HCT116 (cell line): ENCODE data around the gene WFDC12. TPM values are rescaled to one million over a fixed set of nuclear protein-coding genes. Genes with fewer than 3 reads are reported as not detected.
A peak's percentile ranks its signal among the peaks of the same experiment; 100 is the strongest.

ENCODE experiments used
- ATAC-seq: fragments of 200-7000 bp; cut with Tn5 transposase; 2 replicates; pipeline ENCODE4 v1.9.1; 2020; ENCODE audit warnings: mild to moderate bottlenecking, moderate library complexity
- BruUV-seq: library from RNA; stranded (reverse); fragments of 400-500 nt; replicated peaks from 2 replicates; lab custom pipeline; 2021; lab: Mats Ljungman, UMichigan
- CTCF ChIA-PET: fragments of 300-600 bp; sonication (Branson Sonifier 250); formaldehyde crosslinking; loops from one replicate; lab custom pipeline; 2021; ENCODE audit warnings: antibody characterized with exemption; lab: Charles Lee
- POLR2A ChIA-PET: fragments of 300-600, 350-600 bp; sonication (Branson Sonifier 250); formaldehyde crosslinking; loops from one replicate; lab custom pipeline; 2021; ENCODE audit warnings: antibody characterized with exemption; lab: Charles Lee
- RAD21 ChIA-PET, 2 experiments: fragments of 300-600 bp; sonication (Branson Sonifier 250); formaldehyde crosslinking; loops; one replicate each; lab custom pipeline; 2023; ENCODE audit warnings: low total read pairs in 2 of 2; ENCODE audit not compliant: uncharacterized antibody in 2 of 2, unreplicated experiment in 2 of 2, low non-redundant PET in 1 of 2; lab: Charles Lee
- DNase-seq: peaks from one replicate; pipeline ENCODE4 v3.0.0-alpha.2; 2010; ENCODE audit warnings: low read depth, low spot score
- H2AFZ ChIP-seq: fragments of 200-600 bp; shearing (Covaris generic), sonication (generic); 2 replicates; pipeline ENCODE4 v1.6.1; 2017; ENCODE audit warnings: low read depth, mixed run types, mixed read lengths, antibody characterized with exemption, low read length; ENCODE audit not compliant: poor library complexity, severe bottlenecking
- H3K27ac ChIP-seq: 2 replicates; pipeline ENCODE4 v1.5.1; 2012; ENCODE audit warnings: low read depth, low read length
- H3K27me3 ChIP-seq: fragments of 200-600 bp; sonication (generic); 2 replicates; pipeline ENCODE4 v1.6.1; 2016; ENCODE audit warnings: mixed run types, low read length, mixed read lengths; ENCODE audit not compliant: insufficient read depth
- H3K36me3 ChIP-seq, 2 experiments: fragments of 200-500 bp in 1 of 2; fragments of 200-600 bp in 1 of 2; sonication (Bioruptor generic) in 1 of 2; sonication (generic) in 1 of 2; 2 replicates each; pipeline versions ENCODE4 v1.5.1 to v1.6.1; 2014 to 2016; ENCODE audit warnings: low read length in 2 of 2, inconsistent platforms in 1 of 2, mixed read lengths in 1 of 2, mixed run types in 1 of 2; ENCODE audit not compliant: insufficient read depth in 2 of 2, control insufficient read depth in 1 of 2
- H3K4me1 ChIP-seq, 2 experiments: fragments of 200-600 bp in 1 of 2; sonication (generic) in 1 of 2; 2 replicates each; pipeline versions ENCODE4 v1.5.1 to v1.6.1; 2012 to 2017; ENCODE audit warnings: low read length in 2 of 2, inconsistent platforms in 1 of 2, mild to moderate bottlenecking in 1 of 2, mixed read lengths in 1 of 2, mixed run types in 1 of 2, moderate library complexity in 1 of 2; ENCODE audit not compliant: insufficient read depth in 2 of 2, control insufficient read depth in 1 of 2
- H3K4me2 ChIP-seq: fragments of 200-600 bp; sonication (generic); 2 replicates; pipeline ENCODE4 v1.6.1; 2017; ENCODE audit warnings: mixed run types, low read length, mixed read lengths
- H3K4me3 ChIP-seq, 2 experiments: fragments of 200-600 bp in 1 of 2; sonication (generic) in 1 of 2; replicated peaks in 1 of 2; 2 replicates each; pipeline ENCODE4 v1.5.1; 2011 to 2016; ENCODE audit warnings: low read length in 2 of 2, control low read depth in 1 of 2, low read depth in 1 of 2, mild to moderate bottlenecking in 1 of 2, mixed read lengths in 1 of 2, mixed run types in 1 of 2
- H3K79me2 ChIP-seq: fragments of 200-600 bp; sonication (generic); 2 replicates; pipeline ENCODE4 v1.6.1; 2017; ENCODE audit warnings: mild to moderate bottlenecking, mixed run types, low read length, moderate library complexity, mixed read lengths; ENCODE audit not compliant: insufficient read depth
- H3K9ac ChIP-seq: fragments of 200-600 bp; sonication (generic); 2 replicates; pipeline ENCODE4 v1.6.1; 2016; ENCODE audit warnings: low read length, mixed read lengths
- H3K9me2 ChIP-seq: fragments of 200-600 bp; sonication (generic), shearing (Covaris generic); 2 replicates; pipeline ENCODE4 v1.6.1; 2017; ENCODE audit warnings: mixed run types, mild to moderate bottlenecking, moderate library complexity; ENCODE audit not compliant: insufficient read depth
- H3K9me3 ChIP-seq, 2 experiments: fragments of 200-500 bp in 1 of 2; fragments of 200-600 bp in 1 of 2; sonication (Bioruptor generic) in 1 of 2; sonication (generic) in 1 of 2; 2 replicates each; pipeline ENCODE4 v1.6.1; 2014 to 2017; ENCODE audit warnings: low read length in 2 of 2, mixed read lengths in 2 of 2, inconsistent platforms in 1 of 2, low read depth in 1 of 2, mild to moderate bottlenecking in 1 of 2, mixed run types in 1 of 2, moderate library complexity in 1 of 2; ENCODE audit not compliant: control insufficient read depth in 1 of 2, insufficient read depth in 1 of 2
- H4K20me1 ChIP-seq: fragments of 200-600 bp; sonication (generic), shearing (Covaris generic); 2 replicates; pipeline ENCODE4 v1.6.1; 2017; ENCODE audit warnings: mixed run types, mild to moderate bottlenecking, moderate library complexity; ENCODE audit not compliant: insufficient read depth
- CTCF ChIP-seq, 3 experiments: fragments of 200-600 bp in 1 of 3; sonication (generic) in 1 of 3; IDR thresholded peaks in 2 of 3; conservative IDR thresholded peaks in 1 of 3; 2 replicates each; pipeline ENCODE4 v1.5.1; 2012 to 2017; ENCODE audit warnings: low read depth in 2 of 3, low read length in 2 of 3, antibody characterized with exemption in 1 of 3, borderline replicate concordance in 1 of 3, control low read depth in 1 of 3, mild to moderate bottlenecking in 1 of 3, mixed read lengths in 1 of 3, mixed run types in 1 of 3, moderate library complexity in 1 of 3; ENCODE audit not compliant: insufficient read depth in 1 of 3
- MAX ChIP-seq: IDR thresholded peaks from 2 replicates; pipeline ENCODE4 v1.6.1; 2012
- RAD21 ChIP-seq: IDR thresholded peaks from 2 replicates; pipeline ENCODE4 v1.6.1; 2012; ENCODE audit warnings: low read depth, mild to moderate bottlenecking
- TCF7L2 ChIP-seq: IDR thresholded peaks from 2 replicates; pipeline ENCODE4 v1.7.0; 2011; ENCODE audit warnings: borderline replicate concordance, inconsistent platforms; ENCODE audit not compliant: insufficient read depth, insufficient read length; ENCODE audit errors: extremely low read depth
- ZBTB33 ChIP-seq: IDR thresholded peaks from 2 replicates; pipeline ENCODE4 v1.6.1; 2011; ENCODE audit warnings: mild to moderate bottlenecking, low read length, moderate library complexity; ENCODE audit not compliant: insufficient replicate concordance; ENCODE audit errors: extremely low read depth
- intact Hi-C: fragments of 100-400 bp; cut with micrococcal nuclease; formaldehyde crosslinking; loops from 2 replicates; pipeline ENCODE4 v1.10.0; 2022
- total RNA-seq: library from RNA; stranded (reverse); gene quantifications from one replicate; pipeline ENCODE4 v1.2.1, GENCODE V29; 2021; ENCODE audit not compliant: unreplicated experiment

The WFDC12 gene
- total RNA-seq, 1 experiment from 2014 or later, result not detected

- no peak overlapping the region for H3K4me3 ChIP-seq
- H3K36me3 ChIP-seq, result no peaks in the 10 kb centered on the region
- TF ChIP-seq TCF7L2, result peak; percentile 38
- peak; percentile 83 for TF ChIP-seq RAD21
- peak; percentile 68 to 81 (median 74) for TF ChIP-seq CTCF (IDR thresholded peaks at IDR 0.05 in 2 of 3, conservative IDR thresholded peaks at IDR 0.05 in 1 of 3; ENCODE audit: borderline replicate concordance in 1 of 3, insufficient read depth in 1 of 3, low read depth in 2 of 3, low read length in 2 of 3)
- TF ChIP-seq MAX, result no peak
- TF ChIP-seq ZBTB33, result no peak
- peak; percentile 41 for DNase-seq
- no peaks in the 10 kb centered on the region for H3K79me2 ChIP-seq
- H3K9ac ChIP-seq, result no peak overlapping the region
- ChIA-PET CTCF (interaction anchor here (0.6 to 7.6 kb wide), 29 partner anchors 9 to 676 kb away, joined by 3 to 92 read pairs (median 4); no protein-coding TSS in a partner anchor), POLR2A (interaction anchor here (0.9 kb wide), 1 partner anchor 84 kb away, joined by 3 read pairs; no protein-coding TSS in a partner anchor), RAD21 (interaction anchor here (0.6 to 2.3 kb wide), 6 partner anchors 47 to 300 kb away, joined by 3 to 12 read pairs (median 4); no protein-coding TSS in a partner anchor)
- no peaks in the 10 kb centered on the region for H3K9me3 ChIP-seq
- H3K27ac ChIP-seq, result no peak overlapping the region
- ATAC-seq, result peak; percentile 85
- BruUV-seq, result no TSS peak
- H3K4me2 ChIP-seq, result no peak overlapping the region
- intact Hi-C loops, result loop anchor here (1.0 kb wide), 2 partner anchors 52 to 85 kb away; no protein-coding TSS in a partner anchor
- H3K27me3 ChIP-seq, result no peaks in the 10 kb centered on the region
- H3K9me2 ChIP-seq, result no peaks in the 10 kb centered on the region
- no peaks in the 10 kb centered on the region for H3K4me1 ChIP-seq
- H2AFZ ChIP-seq, result no peak overlapping the region
- no peaks in the 10 kb centered on the region for H4K20me1 ChIP-seq
These were observed 28.4 kb downstream of the WFDC12 start for GRCh38 chr20:45095805-45096238.
